Spinal cord (tissue), 10 donors: ENCODE results near the gene USP3. TPM values are rescaled to one million over a fixed set of nuclear protein-coding genes. Genes with fewer than 3 reads are reported as not detected.

ENCODE experiments used
- DNase-seq, 6 donors: peaks; one replicate each; pipeline versions ENCODE4 v3.0.0 to v3.0.0-alpha.2; 2013 to 2015; ENCODE audit warnings: low spot score in 6 of 6, low read depth in 4 of 6
- H3K27ac ChIP-seq: one replicate; pipeline ENCODE4 v1.5.1; 2013; ENCODE audit warnings: low read depth, low read length, control low read depth
- H3K27me3 ChIP-seq: one replicate; pipeline ENCODE4 v1.6.1; 2013; ENCODE audit warnings: low read length; ENCODE audit not compliant: control insufficient read depth, insufficient read depth
- H3K36me3 ChIP-seq: one replicate; pipeline ENCODE4 v1.6.1; 2013; ENCODE audit warnings: low read length; ENCODE audit not compliant: control insufficient read depth, insufficient read depth
- H3K4me1 ChIP-seq: one replicate; pipeline ENCODE4 v1.6.1; 2013; ENCODE audit warnings: low read length; ENCODE audit not compliant: control insufficient read depth, insufficient read depth
- H3K4me3 ChIP-seq: one replicate; pipeline ENCODE4 v1.5.1; 2013; ENCODE audit warnings: low read depth, low read length, control low read depth
- H3K9me3 ChIP-seq: one replicate; pipeline ENCODE4 v1.6.1; 2013; ENCODE audit warnings: low read length; ENCODE audit not compliant: control insufficient read depth, insufficient read depth
- WGBS: methylation state at CpG from one replicate; pipeline ENCODE4 v1.1.5; 2013; ENCODE audit warnings: missing lambda C conversion rate; ENCODE audit not compliant: insufficient coverage; 5-methylcytosine and 5-hydroxymethylcytosine counted together
- polyA plus RNA-seq, 2 donors: library from polyadenylated mRNA; unstranded; fragments of 120-200 nt; gene quantifications; one replicate each; pipeline ENCODE4 v1.2.1, GENCODE V29; 2013; ENCODE audit not compliant: insufficient read length in 2 of 2
- total RNA-seq, 2 donors: library from RNA; depleted of rRNA in 1 of 2; stranded (reverse); fragments of 120-200 nt in 1 of 2; fragments of >200 nt in 1 of 2; gene quantifications; one replicate each; pipeline versions ENCODE4 v1.2.3 to v1.2.4, GENCODE V29; 2013 to 2014
- donor health status: healthy.

Gene USP3
- total and polyA plus RNA-seq, 4 donors = 38.1 to 65.7 (median 49.9) TPM

DNA sequence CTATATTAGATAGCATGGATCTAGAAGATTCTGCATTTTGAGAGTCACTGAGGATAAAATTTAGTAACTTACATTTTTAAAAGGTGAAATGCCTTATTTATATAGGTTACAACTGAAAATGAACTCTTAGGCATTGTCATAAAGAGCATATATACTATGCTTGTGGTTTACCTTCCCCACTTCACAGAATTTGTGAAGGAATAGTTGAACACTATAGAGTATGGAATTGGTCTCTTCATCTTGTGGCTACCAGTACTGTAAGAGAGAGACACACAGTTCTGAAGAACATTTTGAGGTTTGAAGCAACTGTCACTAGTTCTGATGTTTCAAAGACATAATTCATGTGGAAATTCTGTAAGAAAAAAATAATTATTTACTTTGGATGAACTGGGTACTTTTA is 51.1 kb downstream of the USP3 start:
- H3K4me1 ChIP-seq = no peaks in the 10 kb centered on the region
- no peaks in the 10 kb centered on the region for H3K27me3 ChIP-seq
- peaks cover 8% of the 10 kb centered on the region for H3K36me3 ChIP-seq
- no peak overlapping the region for H3K27ac ChIP-seq
- DNase-seq = no peak
- H3K9me3 ChIP-seq = no peaks in the 10 kb centered on the region
- no peak overlapping the region for H3K4me3 ChIP-seq

- Histone ChIP-seq H3K27ac (no peak overlapping the region), H3K27me3 (no peaks in the 10 kb centered on the region)
These were observed 51.9 kb downstream of the USP3 start for GRCh38 chr15:63556246-63556645.

DNA sequence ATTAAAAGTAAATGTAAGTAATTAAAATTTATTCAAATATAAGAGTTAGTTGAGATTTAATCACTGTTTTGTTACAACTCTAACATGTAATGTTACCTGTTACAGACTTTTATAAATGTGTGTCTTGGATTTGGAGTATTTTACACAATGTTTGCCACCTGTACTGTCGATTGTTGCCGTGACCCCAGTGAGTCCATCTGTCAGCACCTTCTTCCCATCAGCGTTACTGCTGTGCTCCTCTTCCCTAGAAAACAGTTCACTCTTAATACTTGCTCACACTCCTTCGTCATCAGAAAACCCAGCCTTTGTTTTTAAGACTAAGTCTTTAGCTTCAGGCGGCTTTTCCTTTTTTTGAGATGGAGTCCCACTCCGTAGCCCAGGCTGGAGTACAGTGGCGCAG is 52.3 kb downstream of the USP3 start:
- no peak for DNase-seq
- Histone ChIP-seq H3K9me3 (no peaks in the 10 kb centered on the region), H3K4me1 (no peaks in the 10 kb centered on the region), H3K4me3 (no peak overlapping the region), H3K27me3 (no peaks in the 10 kb centered on the region), H3K27ac (no peak overlapping the region), H3K36me3 (peaks cover 13% of the 10 kb centered on the region)
- WGBS = 100% methylated on average over 6 of the region's 7 CpGs

More at GRCh38 chr15:63556246-63556645, 51.9 kb downstream of the USP3 start:
- no peak overlapping the region for H3K4me3 ChIP-seq
- H3K9me3 ChIP-seq = no peaks in the 10 kb centered on the region
- no peaks in the 10 kb centered on the region for H3K4me1 ChIP-seq
- DNase-seq = no peak
- H3K36me3 ChIP-seq = peaks cover 9% of the 10 kb centered on the region
- 79% methylated on average over 3 of the region's 6 CpGs for whole genome bisulfite sequencing

GRCh38 chr15:63559753-63560152 is 55.4 kb downstream of the USP3 start:
- DNase-seq = peak in 1 of 6 donors; percentile 23
- H3K27me3 ChIP-seq = no peaks in the 10 kb centered on the region
- H3K4me1 ChIP-seq = no peaks in the 10 kb centered on the region
- no peaks in the 10 kb centered on the region for H3K9me3 ChIP-seq
- WGBS = no CpG with 5 or more reads among the region's 5 CpGs
- H3K4me3 ChIP-seq = no peak overlapping the region
- H3K36me3 ChIP-seq = peaks cover 17% of the 10 kb centered on the region
- no peak overlapping the region for H3K27ac ChIP-seq

GRCh38 chr15:63560741-63561448 is 56.5 kb downstream of the USP3 start:
- H3K4me1 ChIP-seq = no peaks in the 10 kb centered on the region
- DNase-seq = no peak
- no peaks in the 10 kb centered on the region for H3K9me3 ChIP-seq
- WGBS = 68% methylated on average over 5 of the region's 6 CpGs
- peaks cover 17% of the 10 kb centered on the region for H3K36me3 ChIP-seq
- no peaks in the 10 kb centered on the region for H3K27me3 ChIP-seq
- H3K27ac ChIP-seq = no peak overlapping the region
- H3K4me3 ChIP-seq = no peak overlapping the region

DNA sequence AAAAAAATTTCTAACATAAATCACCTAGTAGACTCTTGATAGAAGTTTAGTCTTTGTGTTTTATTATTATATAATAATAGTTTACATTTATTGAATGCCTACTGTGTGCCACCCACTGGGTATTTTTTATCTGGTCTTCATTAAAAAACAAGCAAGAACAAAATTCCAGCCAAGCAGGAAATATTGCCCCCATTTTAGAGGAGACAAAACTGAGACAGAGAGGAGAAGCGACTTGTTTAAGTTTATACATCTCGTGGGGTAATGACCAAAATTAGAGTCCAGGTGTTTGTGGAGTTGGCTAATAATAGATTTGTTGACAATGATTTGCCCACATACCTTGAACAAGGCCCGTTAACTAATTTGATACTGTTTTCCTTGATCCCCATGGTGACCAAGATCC is 59.7 kb downstream of the USP3 start:
- no peaks in the 10 kb centered on the region for H3K9me3 ChIP-seq
- H3K27ac ChIP-seq = no peak overlapping the region
- no peak for DNase-seq
- WGBS = no CpG with 5 or more reads among the region's 3 CpGs
- H3K27me3 ChIP-seq = no peaks in the 10 kb centered on the region
- H3K4me1 ChIP-seq = no peaks in the 10 kb centered on the region
- H3K4me3 ChIP-seq = no peak overlapping the region
- H3K36me3 ChIP-seq = peaks cover 20% of the 10 kb centered on the region

DNA sequence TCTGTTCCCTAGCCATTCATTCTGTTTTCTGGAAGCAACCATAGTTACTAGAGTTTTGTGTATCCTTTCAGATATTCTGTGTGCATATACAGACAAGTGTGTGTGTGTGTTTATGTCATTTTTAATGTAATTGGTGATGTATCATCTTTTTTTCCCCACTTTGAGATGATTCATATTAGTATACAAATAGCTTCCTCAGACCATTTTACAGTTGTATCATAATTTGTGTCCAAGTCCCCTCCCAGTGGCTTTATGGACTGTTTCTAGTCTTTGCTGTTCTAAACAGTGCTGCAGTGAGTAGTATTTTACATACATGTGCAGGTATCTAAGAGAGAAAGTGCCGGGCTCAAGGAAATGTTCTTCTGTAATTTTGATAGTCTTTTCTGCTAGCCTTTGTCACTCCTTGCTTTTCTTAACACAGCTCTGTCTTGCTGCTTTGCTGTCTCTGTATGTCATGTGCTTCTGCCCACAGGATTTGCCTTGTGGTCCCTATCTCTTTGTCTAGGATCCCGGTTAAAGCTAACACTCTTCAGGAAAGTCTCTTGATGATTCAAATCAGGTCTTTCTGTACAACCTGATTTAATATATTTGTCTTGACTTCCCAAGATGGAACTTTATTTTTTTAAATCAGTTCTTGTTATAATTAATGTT is 61.3 kb downstream of the USP3 start:
- H3K36me3 ChIP-seq = peaks cover 19% of the 10 kb centered on the region
- DNase-seq = no peak
- 100% methylated on average over 1 of the region's 2 CpGs for WGBS

DNA sequence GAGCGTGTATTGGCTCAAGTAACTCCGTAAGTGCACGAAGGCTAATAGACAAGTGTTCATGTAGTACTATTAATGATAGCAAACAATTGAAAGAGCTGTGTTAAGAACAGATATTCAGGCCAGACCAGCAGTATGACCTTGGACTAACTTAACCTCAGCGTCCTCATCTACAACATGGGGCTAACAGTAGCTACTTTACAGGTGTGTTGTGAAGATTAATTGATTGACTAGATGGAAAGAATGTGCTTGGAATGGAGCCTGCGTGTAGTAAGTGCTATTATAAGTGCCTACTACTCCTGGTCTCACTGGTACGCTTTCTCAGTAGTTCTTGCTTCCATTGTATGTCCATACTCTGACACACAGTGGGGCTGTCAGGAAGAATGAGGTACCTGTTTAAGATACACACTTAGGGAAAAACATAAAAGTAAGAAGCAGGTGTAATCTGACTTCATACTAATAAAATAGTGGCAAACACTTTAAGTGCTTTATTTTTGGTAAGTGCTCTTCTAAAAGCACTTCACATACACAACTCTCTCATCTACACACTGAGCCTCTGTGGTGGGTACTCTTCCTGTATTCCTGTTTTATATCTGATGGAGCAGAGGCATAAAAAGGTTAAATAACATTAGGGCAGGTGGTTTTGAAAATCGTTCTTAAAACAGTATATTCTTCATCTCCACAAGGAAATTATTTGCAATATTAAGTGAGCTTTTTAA is 68.5 kb downstream of the USP3 start:
- WGBS = no CpG with 5 or more reads among the region's 7 CpGs
- peaks cover 9% of the 10 kb centered on the region for H3K36me3 ChIP-seq
- no peak overlapping the region for H3K4me3 ChIP-seq
- no peaks in the 10 kb centered on the region for H3K27me3 ChIP-seq
- no peaks in the 10 kb centered on the region for H3K9me3 ChIP-seq
- H3K4me1 ChIP-seq = no peaks in the 10 kb centered on the region
- no peak overlapping the region for H3K27ac ChIP-seq
- DNase-seq = no peak

More for the DNA sequence above, 61.3 kb downstream of the USP3 start:
- no peak overlapping the region for H3K27ac ChIP-seq
- no peaks in the 10 kb centered on the region for H3K9me3 ChIP-seq
- no peak overlapping the region for H3K4me3 ChIP-seq
- no peaks in the 10 kb centered on the region for H3K27me3 ChIP-seq
- H3K4me1 ChIP-seq = no peaks in the 10 kb centered on the region

DNA sequence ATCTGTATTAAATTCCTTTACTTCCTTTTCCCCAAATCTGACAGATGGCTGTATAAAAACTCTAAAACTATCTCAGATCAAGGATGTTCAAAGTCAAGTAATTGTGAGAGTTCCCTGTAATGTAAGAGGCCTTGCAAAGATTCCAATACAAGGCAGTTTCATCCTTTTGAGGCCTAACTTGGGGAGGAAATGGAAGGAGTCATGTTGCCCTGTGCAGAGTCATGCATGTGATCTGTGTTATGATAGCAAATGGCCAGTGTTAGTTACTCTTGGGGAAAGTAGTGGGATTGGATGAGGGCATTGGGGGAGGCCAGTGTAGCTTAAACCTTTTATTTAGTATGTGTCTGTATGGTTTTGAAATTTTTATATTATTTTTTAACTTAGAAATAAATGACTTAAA is 69.1 kb downstream of the USP3 start:
- Histone ChIP-seq H3K27me3 (no peaks in the 10 kb centered on the region), H3K27ac (no peak overlapping the region), H3K36me3 (peaks cover 9% of the 10 kb centered on the region), H3K9me3 (no peaks in the 10 kb centered on the region), H3K4me3 (no peak overlapping the region), H3K4me1 (no peaks in the 10 kb centered on the region)
- DNase-seq = no peak

DNA sequence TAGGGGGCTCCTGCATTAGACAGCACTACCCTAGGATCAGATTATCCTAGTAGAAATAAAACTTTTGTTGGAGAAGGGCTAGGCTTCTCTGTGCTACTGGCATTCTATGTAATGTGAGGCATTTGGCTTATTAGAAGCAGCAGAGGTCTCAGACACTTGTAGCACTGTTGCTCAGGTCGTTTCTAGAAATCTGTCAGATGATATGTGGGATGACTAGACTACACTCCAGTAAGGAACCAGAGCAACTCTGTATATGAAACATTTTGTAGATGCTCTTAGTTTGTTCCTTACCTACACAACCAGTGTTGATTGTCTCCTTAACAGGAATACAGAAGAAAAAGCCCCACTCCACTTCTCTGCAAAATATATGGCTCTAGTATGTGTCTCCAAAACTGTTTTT is 70.9 kb downstream of the USP3 start:
- Histone ChIP-seq H3K36me3 (peaks cover 6% of the 10 kb centered on the region), H3K4me1 (no peaks in the 10 kb centered on the region), H3K27ac (no peak overlapping the region), H3K27me3 (no peaks in the 10 kb centered on the region), H3K9me3 (no peaks in the 10 kb centered on the region), H3K4me3 (no peak overlapping the region)
- DNase-seq = no peak
- no CpG with 5 or more reads among the region's 1 CpG for WGBS
